Measurements from ENCODE around the gene MEGF11. TPM values are rescaled to one million over a fixed set of nuclear protein-coding genes. Genes with fewer than 3 reads are reported as not detected.
"Not testable (repeated sequence)": the region's sequence is repeated elsewhere in the genome, so short reads cannot be mapped to it uniquely, and the experiment has no call there.

MEGF11 gene
- total RNA-seq, 4 donors from 2014 or later: 0.20 TPM; not detected in 3

DNA sequence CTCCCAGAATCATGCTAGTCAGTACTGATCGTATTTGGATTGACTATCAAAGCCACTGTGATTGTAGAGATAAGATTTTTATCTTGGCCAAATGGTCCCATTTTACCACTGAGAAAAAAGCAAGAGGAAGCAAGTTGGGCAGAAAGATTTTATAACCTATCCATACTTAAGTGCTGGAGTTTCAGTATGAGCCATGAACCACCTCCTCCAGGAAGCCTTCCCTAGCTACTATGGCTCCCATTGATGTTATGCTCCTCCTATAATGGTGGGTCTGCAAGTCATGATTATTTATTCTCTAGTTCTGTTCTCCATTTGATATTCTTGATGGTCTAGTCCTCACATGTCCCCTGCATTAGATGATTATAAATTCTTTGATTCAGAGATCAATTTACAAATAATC is 6.6 kb downstream of the MEGF11 start:
- Histone ChIP-seq H3K27me3 (no peaks in the 10 kb centered on the region), H3K27ac (no peak overlapping the region), H3K4me1 (peaks cover 6 to 12% of the 10 kb centered on the region in 2 donors), H3K4me3 (replicated peaks in 1 of 3) (no peak overlapping the region), H3K9me3 (no peaks in the 10 kb centered on the region), H3K36me3 (no peaks in the 10 kb centered on the region)
- TF ChIP-seq, protein P1, sequence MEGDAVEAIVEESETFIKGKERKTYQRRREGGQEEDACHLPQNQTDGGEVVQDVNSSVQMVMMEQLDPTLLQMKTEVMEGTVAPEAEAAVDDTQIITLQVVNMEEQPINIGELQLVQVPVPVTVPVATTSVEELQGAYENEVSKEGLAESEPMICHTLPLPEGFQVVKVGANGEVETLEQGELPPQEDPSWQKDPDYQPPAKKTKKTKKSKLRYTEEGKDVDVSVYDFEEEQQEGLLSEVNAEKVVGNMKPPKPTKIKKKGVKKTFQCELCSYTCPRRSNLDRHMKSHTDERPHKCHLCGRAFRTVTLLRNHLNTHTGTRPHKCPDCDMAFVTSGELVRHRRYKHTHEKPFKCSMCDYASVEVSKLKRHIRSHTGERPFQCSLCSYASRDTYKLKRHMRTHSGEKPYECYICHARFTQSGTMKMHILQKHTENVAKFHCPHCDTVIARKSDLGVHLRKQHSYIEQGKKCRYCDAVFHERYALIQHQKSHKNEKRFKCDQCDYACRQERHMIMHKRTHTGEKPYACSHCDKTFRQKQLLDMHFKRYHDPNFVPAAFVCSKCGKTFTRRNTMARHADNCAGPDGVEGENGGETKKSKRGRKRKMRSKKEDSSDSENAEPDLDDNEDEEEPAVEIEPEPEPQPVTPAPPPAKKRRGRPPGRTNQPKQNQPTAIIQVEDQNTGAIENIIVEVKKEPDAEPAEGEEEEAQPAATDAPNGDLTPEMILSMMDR (IDR thresholded peaks at IDR 0.05): no peak
- TF ChIP-seq POLR2A (IDR thresholded peaks at IDR 0.05): no peak
- WGBS, 2 donors: 70 to 82% methylated on average over 1 of the region's 1 CpG
- DNase-seq: no peak
- intact Hi-C loops (cut with DNase I): no loop called here

DNA sequence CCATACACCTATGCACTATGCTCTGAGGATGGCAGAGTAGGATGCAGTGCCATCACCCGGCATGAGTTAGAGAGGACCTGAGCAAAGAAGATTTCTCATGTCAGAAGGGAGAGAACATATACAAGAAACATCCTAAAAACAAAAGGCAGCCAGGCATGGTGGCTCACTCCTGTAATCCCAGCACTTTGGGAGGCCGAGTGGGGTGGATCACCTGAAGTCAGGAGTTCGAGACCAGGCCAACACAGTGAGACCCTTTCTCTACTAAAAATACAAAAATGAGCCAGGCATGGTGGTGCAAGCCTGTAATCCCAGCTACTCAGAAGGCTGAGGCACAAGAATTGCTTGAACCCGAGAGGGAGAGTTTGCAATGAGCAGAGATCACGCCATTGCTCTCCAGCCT is 7.7 kb downstream of the MEGF11 start:
- H3K4me3 ChIP-seq (replicated peaks in 1 of 3); H3K27me3 ChIP-seq; H3K4me1 ChIP-seq; intact Hi-C loops (cut with DNase I); DNase-seq; H3K9me3 ChIP-seq; H3K36me3 ChIP-seq; H3K27ac ChIP-seq: not testable (repeated sequence)
- WGBS, 2 donors: 82 to 91% methylated on average over 5 of the region's 5 CpGs

DNA sequence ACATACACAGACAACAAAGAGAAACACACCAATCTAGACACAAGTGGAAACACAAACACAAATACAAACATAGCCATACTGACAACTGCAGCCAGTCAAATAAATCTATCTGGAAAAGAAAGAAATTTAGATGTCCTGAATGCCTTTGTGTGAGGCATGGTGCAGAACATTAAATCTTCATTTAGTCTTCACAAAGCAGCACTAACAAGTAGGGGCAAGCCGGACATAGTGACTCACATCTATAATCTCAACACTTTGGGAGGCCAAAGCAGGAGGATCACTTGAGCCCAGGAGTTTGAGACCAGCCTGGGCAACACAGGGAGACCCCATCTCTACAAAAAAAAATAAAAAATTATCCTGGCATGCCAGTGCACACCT is 11.7 kb downstream of the MEGF11 start:
- 40 to 90% methylated on average over 1 of the region's 1 CpG for WGBS, 2 donors
- H3K4me3 ChIP-seq (replicated peaks in 1 of 3): no peak overlapping the region

DNA sequence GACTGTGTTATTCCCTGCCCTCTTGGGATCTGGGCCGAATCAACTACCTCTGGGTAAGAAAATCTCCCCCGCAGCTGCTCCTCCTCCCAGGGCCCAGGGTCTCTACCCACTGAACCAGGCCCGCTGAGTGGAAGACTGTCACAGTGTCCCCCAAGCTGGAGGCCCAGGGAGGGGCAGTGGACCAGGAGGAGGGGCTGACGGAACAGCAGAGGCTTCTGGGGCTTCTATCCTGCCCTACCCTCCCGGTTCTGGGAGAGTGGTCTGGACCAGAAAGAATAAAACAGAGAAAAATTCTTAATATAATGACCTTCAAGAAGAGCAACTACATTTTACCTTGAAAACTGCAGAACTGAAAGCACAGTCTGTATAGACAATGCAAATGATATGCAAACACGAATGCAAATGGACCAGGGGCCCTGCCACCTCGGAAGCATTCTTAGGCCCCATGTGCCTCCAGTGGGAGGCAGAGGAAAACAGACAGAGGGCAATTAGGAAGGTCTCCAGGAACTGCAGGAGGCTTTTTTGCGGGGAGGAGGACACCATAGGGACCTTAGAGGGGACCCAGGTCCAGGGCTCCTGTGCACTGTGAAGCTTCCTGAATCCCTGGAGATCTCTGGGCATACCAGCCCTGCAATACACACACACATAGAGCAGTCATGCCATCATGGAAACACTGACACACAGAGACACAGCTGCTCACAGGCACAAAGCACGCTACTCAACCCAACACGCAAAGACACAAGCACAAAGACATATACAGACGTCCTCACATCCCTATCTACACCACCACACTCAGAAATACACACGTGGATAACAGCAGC is 12.3 kb downstream of the MEGF11 start:
- WGBS, 2 donors: 82 to 88% methylated on average over 12 of the region's 12 CpGs
- Histone ChIP-seq H3K4me1 (peaks cover 0 to 8% of the 10 kb centered on the region in 2 donors), H3K27me3 (no peaks in the 10 kb centered on the region), H3K4me3 (replicated peaks in 1 of 3) (no peak overlapping the region), H3K36me3 (no peaks in the 10 kb centered on the region), H3K27ac (no peak overlapping the region), H3K9me3 (no peaks in the 10 kb centered on the region)
- no peak for TF ChIP-seq POLR2A (IDR thresholded peaks at IDR 0.05)
- TF ChIP-seq, protein P1 (IDR thresholded peaks at IDR 0.05): no peak
- no peak for DNase-seq
- intact Hi-C loops (cut with DNase I): no loop called here

More for the DNA sequence above, 11.7 kb downstream of the MEGF11 start:
- H3K27ac ChIP-seq: no peak overlapping the region
- no peak for DNase-seq
- H3K4me1 ChIP-seq: peaks cover 0 to 8% of the 10 kb centered on the region in 2 donors
- TF ChIP-seq POLR2A (IDR thresholded peaks at IDR 0.05): no peak
- TF ChIP-seq, protein P1 (IDR thresholded peaks at IDR 0.05): no peak
- no peaks in the 10 kb centered on the region for H3K36me3 ChIP-seq
- H3K27me3 ChIP-seq: no peaks in the 10 kb centered on the region
- H3K9me3 ChIP-seq: no peaks in the 10 kb centered on the region
- intact Hi-C loops (cut with DNase I): no loop called here

DNA sequence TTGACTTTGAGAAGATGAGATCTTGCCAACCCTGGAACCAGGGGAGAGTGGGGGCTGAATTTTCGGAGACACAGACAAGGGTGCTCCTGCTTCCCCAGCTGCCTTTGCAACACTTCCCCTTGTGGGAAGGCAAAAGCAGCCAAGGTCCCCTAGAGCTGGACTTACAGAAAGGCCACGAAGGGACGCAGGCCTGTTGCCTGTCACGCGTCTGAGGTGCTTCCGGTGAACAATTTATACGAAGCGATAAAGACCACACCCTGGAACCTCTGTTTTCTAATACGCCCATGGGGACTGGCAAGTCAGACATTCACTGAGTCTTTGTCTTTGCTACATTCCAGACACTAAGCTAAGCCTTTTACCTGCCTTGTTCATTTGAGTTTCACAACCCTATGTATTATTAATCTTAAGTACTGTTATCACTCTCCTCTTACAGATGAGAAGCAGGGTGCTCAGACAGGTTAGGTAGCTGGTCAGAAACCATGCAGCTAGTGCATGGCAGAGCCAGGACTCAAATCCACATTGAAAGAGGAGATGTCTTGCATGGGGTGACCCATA is 13.2 kb downstream of the MEGF11 start:
- DNase-seq: no peak
- no peak overlapping the region for H3K4me3 ChIP-seq (replicated peaks in 1 of 3)
- H3K27me3 ChIP-seq: no peaks in the 10 kb centered on the region
- no peaks in the 10 kb centered on the region for H3K36me3 ChIP-seq
- peaks cover 0 to 8% of the 10 kb centered on the region in 2 donors for H3K4me1 ChIP-seq
- intact Hi-C loops (cut with DNase I): no loop called here
- H3K27ac ChIP-seq: no peak overlapping the region
- H3K9me3 ChIP-seq: no peaks in the 10 kb centered on the region
- WGBS, 2 donors: 87 to 90% methylated on average over 9 of the region's 9 CpGs
- TF ChIP-seq, protein P1 (IDR thresholded peaks at IDR 0.05): no peak
- TF ChIP-seq POLR2A (IDR thresholded peaks at IDR 0.05): no peak
